ENCODE results near the gene TRIM9.

The TRIM9 gene

GRCh38 chr14:51004352-51004800, 90.5 kb downstream of the TRIM9 start:
- no peak for TF ChIP-seq EZH2phosphoT487 (IDR thresholded peaks at IDR 0.05; ENCODE audit: low read length)
- Histone ChIP-seq H3K4me1 (ENCODE audit: low read length) (no peaks in the 10 kb centered on the region), H2AFZ (ENCODE audit: low read length) (no peak overlapping the region), H3K9ac (ENCODE audit: low read length) (no peak overlapping the region), H3K27ac (ENCODE audit: low read length) (no peak overlapping the region), H3K79me2 (ENCODE audit: low read length) (no peaks in the 10 kb centered on the region), H3K4me3 (ENCODE audit: low read length) (no peak overlapping the region), H3K9me2 (replicated peaks; ENCODE audit: insufficient read depth, low read length) (no peaks in the 10 kb centered on the region), H4K20me1 (ENCODE audit: insufficient read depth, low read length) (no peaks in the 10 kb centered on the region), H3K27me3 (replicated peaks; ENCODE audit: insufficient read depth, low read length) (no peaks in the 10 kb centered on the region), H3K36me3 (replicated peaks; ENCODE audit: insufficient read depth, low read length) (no peaks in the 10 kb centered on the region), H3F3A (ENCODE audit: insufficient read depth, low read length) (no peaks in the 10 kb centered on the region), H3K4me2 (ENCODE audit: low read depth, low read length) (no peak overlapping the region), H3K9me3 (replicated peaks; ENCODE audit: insufficient read depth, low read length) (no peaks in the 10 kb centered on the region)
- DNase-seq, result no peak

GRCh38 chr14:51002406-51002999, 92.4 kb downstream of the TRIM9 start:
- Histone ChIP-seq H2AFZ (ENCODE audit: low read length) (no peak overlapping the region), H3K9ac (ENCODE audit: low read length) (no peak overlapping the region), H3K27me3 (replicated peaks; ENCODE audit: insufficient read depth, low read length) (no peaks in the 10 kb centered on the region), H3F3A (ENCODE audit: insufficient read depth, low read length) (no peaks in the 10 kb centered on the region), H3K4me2 (ENCODE audit: low read depth, low read length) (no peak overlapping the region), H3K4me3 (ENCODE audit: low read length) (no peak overlapping the region), H3K36me3 (replicated peaks; ENCODE audit: insufficient read depth, low read length) (no peaks in the 10 kb centered on the region), H4K20me1 (ENCODE audit: insufficient read depth, low read length) (no peaks in the 10 kb centered on the region), H3K9me3 (replicated peaks; ENCODE audit: insufficient read depth, low read length) (no peaks in the 10 kb centered on the region), H3K79me2 (ENCODE audit: low read length) (no peaks in the 10 kb centered on the region), H3K27ac (ENCODE audit: low read length) (no peak overlapping the region), H3K4me1 (ENCODE audit: low read length) (no peaks in the 10 kb centered on the region), H3K9me2 (replicated peaks; ENCODE audit: insufficient read depth, low read length) (no peaks in the 10 kb centered on the region)
- TF ChIP-seq CTCF (IDR thresholded peaks at IDR 0.05; ENCODE audit: low read length), result no peak
- TF ChIP-seq EZH2phosphoT487 (IDR thresholded peaks at IDR 0.05; ENCODE audit: low read length), result no peak
- no peak for TF ChIP-seq EZH2 (optimal IDR thresholded peaks at IDR 0.05; ENCODE audit: low read depth, low read length)
- DNase-seq, result no peak

- no peak for TF ChIP-seq EZH2 (optimal IDR thresholded peaks at IDR 0.05; ENCODE audit: low read depth, low read length)
- no peak for TF ChIP-seq EZH2phosphoT487 (IDR thresholded peaks at IDR 0.05; ENCODE audit: low read length)
- no peak for TF ChIP-seq CTCF (IDR thresholded peaks at IDR 0.05; ENCODE audit: low read length)
- Histone ChIP-seq H3F3A (ENCODE audit: insufficient read depth, low read length) (no peaks in the 10 kb centered on the region), H3K4me3 (ENCODE audit: low read length) (no peak overlapping the region), H3K9me3 (replicated peaks; ENCODE audit: insufficient read depth, low read length) (no peaks in the 10 kb centered on the region), H3K27ac (ENCODE audit: low read length) (no peak overlapping the region), H3K4me2 (ENCODE audit: low read depth, low read length) (no peak overlapping the region), H3K27me3 (replicated peaks; ENCODE audit: insufficient read depth, low read length) (no peaks in the 10 kb centered on the region), H3K4me1 (ENCODE audit: low read length) (no peaks in the 10 kb centered on the region), H3K9ac (ENCODE audit: low read length) (no peak overlapping the region), H3K36me3 (replicated peaks; ENCODE audit: insufficient read depth, low read length) (no peaks in the 10 kb centered on the region), H4K20me1 (ENCODE audit: insufficient read depth, low read length) (no peaks in the 10 kb centered on the region), H3K9me2 (replicated peaks; ENCODE audit: insufficient read depth, low read length) (no peaks in the 10 kb centered on the region), H2AFZ (ENCODE audit: low read length) (no peak overlapping the region), H3K79me2 (ENCODE audit: low read length) (no peaks in the 10 kb centered on the region)
- DNase-seq, result no peak
Observed at GRCh38 chr14:51000566-51000965, 94.3 kb downstream of the TRIM9 start.

GRCh38 chr14:50999726-51000125, 95.2 kb downstream of the TRIM9 start:
- H3K4me1 ChIP-seq (ENCODE audit: low read length), result no peaks in the 10 kb centered on the region
- no peaks in the 10 kb centered on the region for H3F3A ChIP-seq (ENCODE audit: insufficient read depth, low read length)
- no peaks in the 10 kb centered on the region for H3K9me3 ChIP-seq (replicated peaks; ENCODE audit: insufficient read depth, low read length)
- no peaks in the 10 kb centered on the region for H3K9me2 ChIP-seq (replicated peaks; ENCODE audit: insufficient read depth, low read length)
- no peak for DNase-seq
- no peak overlapping the region for H3K9ac ChIP-seq (ENCODE audit: low read length)
- H3K27me3 ChIP-seq (replicated peaks; ENCODE audit: insufficient read depth, low read length), result no peaks in the 10 kb centered on the region
- TF ChIP-seq CTCF (IDR thresholded peaks at IDR 0.05; ENCODE audit: low read length) (no peak), EZH2phosphoT487 (IDR thresholded peaks at IDR 0.05; ENCODE audit: low read length) (no peak), EZH2 (optimal IDR thresholded peaks at IDR 0.05; ENCODE audit: low read depth, low read length) (no peak)
- H3K4me2 ChIP-seq (ENCODE audit: low read depth, low read length), result no peak overlapping the region
- no peaks in the 10 kb centered on the region for H4K20me1 ChIP-seq (ENCODE audit: insufficient read depth, low read length)
- H3K36me3 ChIP-seq (replicated peaks; ENCODE audit: insufficient read depth, low read length), result no peaks in the 10 kb centered on the region
- no peaks in the 10 kb centered on the region for H3K79me2 ChIP-seq (ENCODE audit: low read length)
- H3K27ac ChIP-seq (ENCODE audit: low read length), result no peak overlapping the region
- H2AFZ ChIP-seq (ENCODE audit: low read length), result no peak overlapping the region
- no peak overlapping the region for H3K4me3 ChIP-seq (ENCODE audit: low read length)
